Epidermal melanocyte (primary cell): ENCODE results near the gene GLI2.

Experiments
- DNase-seq: peaks from one replicate; pipeline ENCODE4 v3.0.0; 2011; ENCODE audit warnings: low spot score; ENCODE audit not compliant: insufficient read length

GLI2 gene

GRCh38 chr2:120769076-120769786 is 33.6 kb downstream of the GLI2 start:
- DNase-seq, result no peak

- DNase-seq, result no peak
These were observed 34.1 kb downstream of the GLI2 start for GRCh38 chr2:120769787-120770120.

DNA sequence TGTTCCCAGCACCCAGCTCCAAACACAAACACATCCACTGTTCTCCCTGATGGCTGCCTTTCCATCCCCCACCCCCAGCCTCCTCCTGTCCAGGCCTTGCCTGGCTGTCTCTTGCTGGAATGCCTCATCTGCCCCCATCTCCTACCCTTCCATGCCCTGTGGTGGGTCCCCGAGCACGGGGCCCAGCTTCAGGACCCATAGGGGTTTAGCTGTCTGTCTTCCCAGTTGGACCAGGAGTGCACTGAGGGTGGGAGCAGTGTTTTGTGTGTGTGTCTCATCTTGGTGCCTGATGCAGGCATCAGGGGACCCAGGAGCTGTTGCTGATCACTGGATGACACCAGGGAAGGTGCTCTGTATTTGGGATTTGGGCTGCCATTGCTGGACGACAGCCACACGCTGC is 34.5 kb downstream of the GLI2 start:
- DNase-seq, result no peak

GRCh38 chr2:120770641-120771040 is 35.0 kb downstream of the GLI2 start:
- no peak for DNase-seq

DNA sequence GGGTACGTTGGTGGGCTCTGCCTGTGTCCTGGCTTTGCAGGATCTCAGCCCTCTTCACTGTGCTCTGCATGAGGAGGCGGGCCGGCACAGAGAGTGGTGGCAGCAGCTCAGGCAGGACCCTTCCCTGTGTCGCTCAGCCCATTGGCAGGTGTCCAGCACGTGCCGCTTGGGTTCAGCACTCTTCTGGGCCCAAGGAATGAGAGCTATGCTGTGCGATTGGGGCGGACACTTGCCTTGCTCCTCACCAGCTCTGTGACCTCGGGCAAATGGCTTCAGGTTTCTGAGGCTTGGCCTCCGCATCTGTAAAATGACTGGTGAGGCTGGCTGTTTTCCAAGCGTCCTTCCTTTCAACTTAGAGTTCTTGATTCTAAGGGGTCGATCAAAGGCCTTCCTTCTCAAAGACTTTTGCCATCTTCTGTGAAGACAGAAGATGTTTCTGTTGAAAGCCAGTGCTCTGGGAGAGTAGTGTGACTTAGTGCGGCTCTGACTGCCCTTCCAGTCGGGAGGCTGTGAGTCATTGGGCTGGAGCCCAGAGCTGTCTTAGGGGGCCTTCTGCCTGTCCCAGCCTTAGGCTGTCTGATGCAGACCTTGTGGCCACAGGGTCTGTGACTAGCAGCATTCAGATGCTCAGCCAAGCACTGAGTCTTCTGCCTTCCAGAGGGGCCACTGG is 35.6 kb downstream of the GLI2 start:
- DNase-seq, result peak; percentile 72

GRCh38 chr2:120771781-120772208 is 36.1 kb downstream of the GLI2 start:
- no peak for DNase-seq

- no peak for DNase-seq
These were observed 36.6 kb downstream of the GLI2 start for GRCh38 chr2:120772261-120772660.

DNA sequence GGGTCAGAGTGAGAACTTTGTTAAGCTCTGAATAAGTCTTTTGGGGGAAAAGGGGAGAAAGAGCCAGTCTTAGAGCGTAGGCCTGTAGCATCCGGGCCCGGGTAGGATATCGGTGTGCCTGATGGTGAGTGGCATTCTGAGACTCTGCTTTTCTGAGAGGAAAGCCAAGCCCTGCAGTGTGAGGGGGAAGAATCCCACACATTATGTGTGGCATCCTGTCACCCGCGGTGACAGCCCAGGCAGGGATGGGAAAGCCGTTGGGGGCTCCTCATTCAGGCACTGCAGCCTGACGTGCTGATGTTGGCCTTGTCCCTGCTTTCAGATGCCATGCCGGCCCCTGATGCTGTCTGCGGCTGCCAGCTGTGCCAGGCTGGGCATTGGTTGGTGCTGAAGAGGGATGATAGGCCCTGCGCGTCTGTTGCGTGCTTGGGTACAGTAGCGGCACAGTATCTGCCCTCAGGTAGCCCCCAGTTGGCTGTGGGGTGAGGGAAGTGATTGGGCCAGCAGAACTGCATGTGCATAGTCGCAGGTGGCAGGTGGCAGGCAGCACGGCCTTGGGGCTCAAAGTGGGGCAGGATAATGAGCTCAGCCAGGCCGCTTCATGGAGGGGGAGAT is 37.6 kb downstream of the GLI2 start:
- DNase-seq, result no peak

- no peak for DNase-seq
These were observed 39.0 kb downstream of the GLI2 start for GRCh38 chr2:120774557-120775160.

GRCh38 chr2:120775194-120775593 is 39.5 kb downstream of the GLI2 start:
- DNase-seq, result no peak

DNA sequence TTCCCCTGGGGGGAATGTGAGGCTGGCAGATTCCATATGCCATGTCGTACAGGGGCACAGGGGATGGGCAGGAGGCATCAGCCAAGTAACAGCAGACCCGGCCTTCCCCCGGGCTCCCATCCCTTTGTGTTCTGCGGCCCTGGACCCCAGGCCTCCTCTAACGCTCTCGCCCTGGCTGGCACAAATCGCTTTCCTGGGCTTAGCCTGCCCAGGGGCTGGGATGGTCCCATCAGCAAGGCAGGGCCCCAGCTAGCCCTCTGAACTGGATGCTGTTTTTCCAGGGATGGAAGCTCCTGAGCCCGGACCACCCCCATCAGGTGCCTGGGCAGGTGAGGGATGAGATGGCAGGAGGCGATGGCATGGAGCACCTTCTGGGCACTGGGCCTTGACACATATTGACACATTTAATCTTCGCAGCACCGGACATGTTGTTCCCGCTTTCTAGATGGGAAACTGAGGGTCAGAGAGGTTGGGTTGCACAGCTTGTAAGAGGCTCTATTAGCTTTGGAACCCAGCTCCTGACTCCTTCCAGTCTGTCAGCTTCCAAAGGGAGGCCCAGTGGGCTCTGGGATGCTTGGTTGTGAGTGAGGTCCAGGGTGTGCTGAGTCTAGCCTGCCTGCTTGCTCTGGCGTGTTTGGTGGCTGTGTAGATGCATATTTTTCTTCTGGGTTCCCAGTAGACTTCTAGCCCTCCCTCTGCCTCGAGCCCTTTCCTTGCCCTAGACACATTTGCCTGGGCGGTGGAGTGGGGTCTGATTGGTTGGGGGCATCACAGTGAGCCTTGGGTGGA is 40.3 kb downstream of the GLI2 start:
- no peak for DNase-seq

DNA sequence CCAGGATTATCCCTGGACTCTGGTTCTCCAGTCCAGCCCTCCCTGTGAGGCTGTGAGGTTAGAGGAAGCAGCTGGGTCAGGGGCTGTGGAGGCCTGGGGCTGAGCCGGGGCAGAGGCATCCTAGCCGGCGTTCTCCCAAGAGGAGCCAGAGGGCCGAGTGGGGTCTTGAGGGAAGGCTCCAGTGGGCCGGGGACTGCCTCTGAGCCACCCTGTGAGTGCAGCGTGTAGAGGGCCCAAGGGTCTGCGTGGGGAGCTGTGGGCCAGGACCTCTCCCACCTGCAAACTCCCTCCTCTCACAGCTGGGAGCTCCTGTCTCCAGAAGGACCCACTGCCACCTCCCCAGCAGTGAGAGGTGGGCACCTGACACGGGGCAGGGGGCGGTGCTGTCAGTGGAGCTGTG is 41.0 kb downstream of the GLI2 start:
- DNase-seq, result no peak

- no peak for DNase-seq
These were observed 41.6 kb downstream of the GLI2 start for GRCh38 chr2:120777170-120777751.

DNA sequence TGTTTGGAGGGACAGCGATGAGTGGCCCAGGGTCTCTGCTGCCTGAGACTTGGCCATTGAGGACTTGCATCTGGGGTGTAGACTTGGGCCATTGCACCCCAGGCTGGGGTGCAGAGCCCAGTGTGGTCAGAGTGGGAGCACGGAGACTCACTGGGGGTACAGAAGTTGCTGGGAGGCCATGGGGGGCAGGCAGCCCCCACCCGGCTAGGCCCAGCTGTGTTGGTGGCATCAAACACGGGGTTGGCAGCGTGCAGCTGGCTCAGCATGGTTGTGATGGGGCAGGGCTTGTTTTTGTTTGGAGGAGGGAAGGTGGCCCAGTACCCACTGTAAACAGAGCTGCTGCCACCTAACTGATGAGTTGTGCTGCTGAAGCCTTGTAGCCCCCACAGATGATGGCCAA is 42.1 kb downstream of the GLI2 start:
- DNase-seq, result no peak

- DNase-seq, result no peak
These were observed 42.6 kb downstream of the GLI2 start for GRCh38 chr2:120778244-120778643.

GRCh38 chr2:120779781-120780283 is 44.2 kb downstream of the GLI2 start:
- DNase-seq, result no peak

- DNase-seq, result no peak
These were observed 44.7 kb downstream of the GLI2 start for GRCh38 chr2:120780402-120780801.

GRCh38 chr2:120783371-120783791 is 47.7 kb downstream of the GLI2 start:
- no peak for DNase-seq

DNA sequence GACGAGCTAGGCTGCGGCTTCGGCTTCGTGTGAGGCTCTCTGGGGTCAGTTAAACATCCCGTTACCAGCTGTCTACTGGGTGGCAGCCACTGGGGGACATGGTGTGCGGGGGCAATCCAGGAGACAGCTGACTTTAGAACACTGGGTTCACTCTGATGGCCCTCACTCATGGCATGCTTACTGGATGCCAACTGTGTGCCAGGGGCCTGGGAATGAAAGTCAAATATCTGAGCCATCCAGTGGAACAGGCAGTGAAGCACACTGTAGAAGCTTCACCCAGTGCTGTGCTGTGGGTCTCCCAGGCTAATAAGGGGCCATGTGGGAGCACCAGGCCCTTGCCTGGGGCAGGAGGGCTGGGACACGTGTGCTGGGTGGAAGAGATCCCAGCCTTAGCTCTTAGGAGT is 48.3 kb downstream of the GLI2 start:
- no peak for DNase-seq
